DOHH2 (cell line): ENCODE results near the gene TAGLN2.

Experiments used
- EZH2phosphoT487 ChIP-seq: fragments of 200-600 bp; sonication (generic); IDR thresholded peaks from 2 replicates; pipeline ENCODE4 v1.6.1; 2017; ENCODE audit warnings: borderline replicate concordance, mild to moderate bottlenecking, antibody characterized with exemption, low read length, moderate library complexity, mixed read lengths
- TF ChIP-seq, protein P1 (sequence below): fragments of 200-600 bp; sonication (generic); IDR thresholded peaks from one replicate; pipeline ENCODE4 v1.5.1; 2014; ENCODE audit warnings: antibody characterized with exemption, mild to moderate bottlenecking, low read depth, low read length; ENCODE audit not compliant: poor library complexity, severe bottlenecking

DNA sequence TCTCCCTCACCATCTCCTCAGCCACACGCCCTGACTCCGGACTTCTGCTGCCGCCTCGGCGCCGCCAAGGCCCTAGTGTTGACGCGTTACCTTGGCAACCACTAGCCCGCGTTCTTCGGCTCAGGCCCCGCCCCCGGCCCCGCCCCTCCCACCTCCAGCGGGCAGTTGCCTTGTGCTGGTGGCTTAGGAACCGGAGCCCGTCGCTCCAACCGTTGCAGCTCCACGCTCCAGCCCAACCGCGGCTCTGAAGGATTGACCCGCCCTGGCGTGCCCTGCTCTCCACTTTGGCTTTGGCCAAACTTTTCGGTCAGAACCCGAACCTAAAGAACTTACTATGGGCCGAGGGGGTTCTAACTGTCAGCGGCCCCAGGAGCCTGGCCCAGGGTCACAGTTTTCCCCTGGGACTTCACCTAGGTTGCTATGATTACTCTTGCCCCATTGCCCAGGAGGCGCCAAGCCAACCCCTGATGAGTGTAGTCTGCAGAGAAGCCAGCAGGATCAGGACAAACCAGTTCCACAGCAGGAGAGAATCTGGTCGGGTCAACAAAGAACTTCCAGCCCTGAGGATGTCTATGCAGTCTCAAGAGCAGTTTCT is 25.1 kb downstream of the TAGLN2 start, which contains the start of gene CFAP45:
- TF ChIP-seq, protein P1, sequence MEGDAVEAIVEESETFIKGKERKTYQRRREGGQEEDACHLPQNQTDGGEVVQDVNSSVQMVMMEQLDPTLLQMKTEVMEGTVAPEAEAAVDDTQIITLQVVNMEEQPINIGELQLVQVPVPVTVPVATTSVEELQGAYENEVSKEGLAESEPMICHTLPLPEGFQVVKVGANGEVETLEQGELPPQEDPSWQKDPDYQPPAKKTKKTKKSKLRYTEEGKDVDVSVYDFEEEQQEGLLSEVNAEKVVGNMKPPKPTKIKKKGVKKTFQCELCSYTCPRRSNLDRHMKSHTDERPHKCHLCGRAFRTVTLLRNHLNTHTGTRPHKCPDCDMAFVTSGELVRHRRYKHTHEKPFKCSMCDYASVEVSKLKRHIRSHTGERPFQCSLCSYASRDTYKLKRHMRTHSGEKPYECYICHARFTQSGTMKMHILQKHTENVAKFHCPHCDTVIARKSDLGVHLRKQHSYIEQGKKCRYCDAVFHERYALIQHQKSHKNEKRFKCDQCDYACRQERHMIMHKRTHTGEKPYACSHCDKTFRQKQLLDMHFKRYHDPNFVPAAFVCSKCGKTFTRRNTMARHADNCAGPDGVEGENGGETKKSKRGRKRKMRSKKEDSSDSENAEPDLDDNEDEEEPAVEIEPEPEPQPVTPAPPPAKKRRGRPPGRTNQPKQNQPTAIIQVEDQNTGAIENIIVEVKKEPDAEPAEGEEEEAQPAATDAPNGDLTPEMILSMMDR, result no peak
- TF ChIP-seq EZH2phosphoT487, result no peak
